ENCODE data around the gene TSR3. TPM values are rescaled to one million over a fixed set of nuclear protein-coding genes. Genes with fewer than 3 reads are reported as not detected.

The TSR3 gene
- total and polyA plus RNA-seq, 2 of the 13 experiments (the other 11 are each of a cell fraction or from before 2014, with no cell fraction given) = 24.2 to 51.0 TPM

GRCh38 chr16:1331712-1332617 is 19.7 kb downstream of the TSR3 start (continued):
- no peak for TF ChIP-seq ARID3A (IDR thresholded peaks at IDR 0.05; ENCODE audit: low read depth, low read length)
- peak; percentile 60; the same call in 1 of the 2 replicates for TF ChIP-seq SMAD1 (CRISPR knock-in tag; IDR thresholded peaks at IDR 0.05; ENCODE audit: borderline replicate concordance, low read depth)
- TF ChIP-seq THAP9 (CRISPR knock-in tag; IDR thresholded peaks at IDR 0.05; ENCODE audit: borderline replicate concordance) = peak; percentile 70; the same call in 1 of the 2 replicates
- TF ChIP-seq HNF4A (CRISPR knock-in tag; IDR thresholded peaks at IDR 0.05) = no peak
- no peak for TF ChIP-seq ZNF710 (CRISPR knock-in tag; IDR thresholded peaks at IDR 0.05; ENCODE audit: borderline replicate concordance)
- TF ChIP-seq RNF2 (conservative IDR thresholded peaks at IDR 0.05; ENCODE audit: low read depth) = 0 out of 2 replicates have a peak, but pooled peaks have one; percentile 20
- TF ChIP-seq KIAA2018 (CRISPR knock-in tag; IDR thresholded peaks at IDR 0.05; ENCODE audit: borderline replicate concordance) = no peak
- peak; percentile 4 for TF ChIP-seq DBP (CRISPR knock-in tag; IDR thresholded peaks at IDR 0.05; ENCODE audit: not compliant biosample characterization)
